SKM-1 treated with dmso at 0.1 percent for 144 hours (cell line): ENCODE data around the gene TRAPPC14.
A peak's percentile ranks its signal among the peaks of the same experiment; 100 is the strongest.
"Not testable (repeated sequence)": the region's sequence is repeated elsewhere in the genome, so short reads cannot be mapped to it uniquely, and the experiment has no call there.

ENCODE experiments used
- DNase-seq: peaks from one replicate; lab custom pipeline; 2025; ENCODE audit not compliant: unreplicated experiment; lab: John Stamatoyannopoulos, UW

The TRAPPC14 gene

DNA sequence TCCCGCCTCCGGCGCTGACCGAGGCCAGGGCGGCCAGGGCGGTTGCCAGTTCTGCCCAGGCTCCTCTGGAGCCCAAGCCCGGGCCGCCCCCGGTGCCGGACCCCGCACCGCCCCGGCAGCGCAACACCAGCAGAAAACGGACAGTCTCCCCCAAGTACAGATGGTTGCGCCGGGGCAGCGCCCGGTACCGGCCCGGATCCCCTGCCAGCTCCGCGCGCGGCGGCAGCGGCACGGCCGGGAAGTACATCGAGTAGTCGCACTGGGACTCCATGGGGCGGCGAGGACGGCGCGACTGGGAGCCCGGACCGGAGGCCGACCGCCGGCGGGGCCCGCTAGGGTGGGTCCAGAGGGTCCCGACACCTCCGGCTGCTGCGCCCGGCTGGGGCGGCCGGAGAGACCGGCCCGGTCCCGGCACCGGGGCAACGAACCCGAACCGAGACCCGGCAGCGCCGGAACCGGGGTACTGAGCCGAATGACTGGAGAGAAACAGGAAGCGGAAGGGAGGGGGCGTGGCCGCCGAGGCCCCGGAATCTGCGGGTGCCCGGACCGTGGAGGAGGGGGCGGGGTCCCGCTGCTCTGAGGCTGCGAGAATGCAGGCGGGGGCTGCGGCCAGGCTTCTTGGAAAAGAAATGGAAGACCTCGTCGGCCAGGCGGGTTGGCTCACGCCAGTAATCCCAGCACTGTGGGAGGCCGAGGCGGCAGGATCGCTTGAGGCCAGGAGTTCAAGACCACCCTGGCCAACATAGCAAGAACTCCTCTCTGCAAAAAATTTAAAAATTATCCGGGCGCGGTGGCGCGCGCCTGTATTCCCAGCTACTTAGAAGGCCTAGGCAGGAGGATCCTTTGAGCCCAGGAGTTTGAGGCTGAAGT, at the start of gene TRAPPC14:
Gene TRAPPC14, minus strand, starts transcription at position 495 of the 870 bp plus-strand sequence. Its CDS starts 224 bp downstream, at position 271.
- DNase-seq, result peak; percentile 86

DNA sequence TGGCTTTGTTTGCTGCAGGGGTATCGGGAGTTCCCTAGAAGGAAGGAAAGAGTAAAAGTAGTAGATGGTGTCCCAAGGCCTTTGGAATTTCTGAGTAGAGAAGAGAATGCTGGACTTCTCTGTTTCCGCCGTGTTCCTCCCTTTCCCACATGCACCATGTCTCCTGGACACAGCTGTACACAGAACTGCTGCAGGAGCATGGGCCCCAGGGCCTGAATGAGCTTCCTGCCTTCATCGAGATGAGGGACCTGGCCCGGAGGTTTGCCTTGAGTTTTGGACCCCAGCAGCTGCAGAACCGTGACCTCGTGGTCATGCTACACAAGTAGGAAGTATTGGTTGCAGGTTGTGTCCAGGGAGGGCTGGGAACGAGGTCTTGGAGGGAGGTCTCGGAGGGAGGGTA, 45.9 kb upstream of the TRAPPC14 start:
- no peak for DNase-seq

GRCh38 chr7:100200693-100201092, 42.2 kb upstream of the TRAPPC14 start:
- no peak for DNase-seq

- DNase-seq, result no peak
Observed at GRCh38 chr7:100198266-100198665, 39.7 kb upstream of the TRAPPC14 start.

DNA sequence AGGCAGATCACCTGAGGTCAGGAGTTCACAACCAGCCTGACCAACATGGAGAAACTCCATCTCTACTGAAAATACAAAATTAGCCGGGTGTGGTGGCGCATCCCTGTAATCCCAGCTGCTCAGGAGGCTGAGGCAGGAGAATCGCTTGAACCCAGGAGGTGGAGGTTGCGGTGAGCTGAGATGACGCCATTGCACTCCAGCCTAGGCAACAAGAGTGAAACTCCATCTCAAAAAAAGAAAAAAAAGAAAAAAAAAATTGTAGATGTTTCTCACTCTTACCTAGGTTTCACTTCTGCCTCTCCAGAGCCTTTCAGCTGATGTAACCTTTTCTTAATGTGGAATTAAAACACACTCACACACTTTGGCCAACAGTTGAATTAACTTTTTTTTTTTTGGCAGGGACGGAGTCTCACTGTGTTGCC, 37.4 kb upstream of the TRAPPC14 start:
- not testable (repeated sequence) for DNase-seq

- no peak for DNase-seq
Observed at GRCh38 chr7:100195222-100195621, 36.7 kb upstream of the TRAPPC14 start.

DNA sequence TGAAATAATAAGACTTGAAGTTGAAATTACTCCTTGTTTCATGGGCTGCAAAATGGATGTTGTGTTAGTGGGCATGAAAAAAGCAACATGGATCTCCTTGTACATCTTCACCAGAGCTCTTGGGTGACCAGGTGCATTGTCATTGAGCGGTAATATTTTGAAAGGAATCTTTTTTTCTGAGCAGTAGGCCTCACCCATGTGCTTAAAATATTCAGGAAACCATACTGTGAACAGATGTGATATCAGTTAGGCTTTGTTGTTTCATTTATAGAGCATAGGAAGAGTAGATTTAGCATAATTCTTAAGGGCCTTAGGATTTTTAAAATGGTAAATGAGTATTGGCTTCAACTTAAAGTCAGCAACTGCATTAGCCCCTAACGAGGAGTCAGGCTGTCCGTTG, 34.4 kb upstream of the TRAPPC14 start:
- no peak for DNase-seq

- DNase-seq, result not testable (repeated sequence)
Observed at GRCh38 chr7:100192281-100192862, 33.8 kb upstream of the TRAPPC14 start.

DNA sequence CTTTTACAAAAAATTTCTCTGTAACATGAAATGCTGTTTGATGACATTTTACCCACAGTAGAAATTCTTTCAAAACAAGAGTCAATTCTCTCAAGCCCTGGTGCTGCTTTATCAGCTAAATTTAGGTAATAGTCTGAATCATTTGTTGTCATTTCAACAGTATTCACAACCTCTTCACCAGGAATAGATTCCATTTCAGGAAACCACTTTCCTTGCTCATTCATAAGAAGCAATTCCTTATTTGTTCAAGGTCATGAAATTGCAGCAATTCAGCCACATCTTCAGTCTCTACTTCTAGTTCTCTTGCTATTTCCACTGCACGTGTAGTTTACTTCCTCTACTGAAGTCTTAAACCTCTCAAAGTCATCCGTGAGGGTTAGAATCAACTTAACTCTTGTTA, 33.3 kb upstream of the TRAPPC14 start:
- DNase-seq, result peak; percentile 39

GRCh38 chr7:100190048-100190711, 31.7 kb upstream of the TRAPPC14 start:
- no peak for DNase-seq

- DNase-seq, result no peak
Observed at GRCh38 chr7:100189061-100189460, 30.5 kb upstream of the TRAPPC14 start.

GRCh38 chr7:100185726-100186125, 27.2 kb upstream of the TRAPPC14 start:
- DNase-seq, result no peak

DNA sequence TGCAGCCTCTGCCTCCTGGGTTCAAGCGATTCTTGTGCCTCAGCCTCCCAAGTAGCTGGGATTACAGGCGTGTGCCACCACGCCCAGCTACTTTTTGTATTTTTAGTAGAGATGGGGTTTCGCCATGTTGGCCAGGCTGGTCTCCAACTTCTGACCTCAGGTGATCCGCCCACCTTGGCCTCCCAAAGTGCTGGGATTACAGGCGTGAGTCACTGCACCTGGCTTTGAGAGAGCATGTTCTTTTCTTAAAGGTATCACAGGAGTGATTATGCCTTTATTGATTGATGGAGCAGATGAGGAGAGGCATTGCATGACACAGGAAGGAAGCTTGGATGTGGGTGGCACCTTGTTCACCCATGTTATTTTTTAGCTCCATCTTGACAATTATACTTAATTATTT, 24.6 kb upstream of the TRAPPC14 start:
- DNase-seq, result not testable (repeated sequence)

DNA sequence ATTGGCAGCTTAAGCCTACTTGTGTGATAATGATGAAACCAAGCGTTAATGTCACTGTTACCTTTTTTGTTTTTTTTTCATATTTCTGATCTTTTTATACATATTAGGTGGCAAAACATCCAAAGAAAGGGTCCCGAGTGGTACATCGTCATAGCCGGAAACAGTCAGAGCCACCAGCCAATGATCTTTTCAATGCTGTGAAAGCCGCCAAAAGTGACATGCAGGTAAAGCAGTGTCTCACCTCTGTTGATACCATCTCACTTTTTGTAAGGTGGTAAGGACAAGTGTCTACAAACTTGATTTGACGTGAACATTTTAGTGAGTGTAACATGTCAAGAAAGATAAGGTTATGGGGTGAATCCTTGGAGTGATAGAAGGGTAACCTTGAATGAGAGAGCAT, 24.1 kb upstream of the TRAPPC14 start:
- DNase-seq, result not testable (repeated sequence)

DNA sequence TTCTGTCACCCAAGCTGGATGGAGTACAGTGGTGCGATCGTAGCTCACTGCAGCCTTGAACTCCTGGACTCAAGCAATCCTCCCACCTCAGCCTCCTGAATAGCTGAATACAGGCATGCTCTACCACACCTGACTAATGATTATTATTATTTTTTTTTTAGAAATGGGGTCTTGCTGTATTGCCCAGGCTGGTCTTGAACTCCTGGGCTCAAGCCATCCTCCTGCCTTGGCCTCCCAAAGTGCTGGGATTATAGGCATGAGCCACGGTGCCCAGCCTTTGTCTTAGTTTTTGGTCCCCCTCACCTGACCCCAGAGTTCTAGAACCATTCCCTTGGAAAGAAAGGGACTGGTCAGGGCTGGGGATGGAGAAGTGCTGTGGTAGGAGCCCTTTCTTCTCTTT, 21.6 kb upstream of the TRAPPC14 start:
- DNase-seq, result not testable (repeated sequence)

- DNase-seq, result peak; percentile 94
Observed at GRCh38 chr7:100177045-100178001, 18.8 kb upstream of the TRAPPC14 start, which contains the start of the genes GPC2 and STAG3. TSS of gene GPC2 (minus strand) at chr7:100177381. CDS start at chr7:100177199, 182 bp downstream. TSS of gene STAG3 (plus strand) at chr7:100177918. CDS start at chr7:100180557, 2,639 bp downstream.

GRCh38 chr7:100176096-100177044, 17.8 kb upstream of the TRAPPC14 start:
- DNase-seq, result no peak

GRCh38 chr7:100175296-100175935, 16.9 kb upstream of the TRAPPC14 start:
- no peak for DNase-seq

- no peak for DNase-seq
Observed at GRCh38 chr7:100174582-100174981, 16.1 kb upstream of the TRAPPC14 start.
